Osteoblast (primary cell): ENCODE data around the gene RBKS. TPM values are rescaled to one million over a fixed set of nuclear protein-coding genes. Genes with fewer than 3 reads are reported as not detected.

Source experiments
- DNase-seq: peaks from one replicate; pipeline ENCODE4 v3.0.0; 2011; ENCODE audit warnings: low spot score, mixed read lengths; ENCODE audit not compliant: insufficient read length; ENCODE audit errors: missing footprints
- H2AFZ ChIP-seq: 2 replicates; pipeline ENCODE4 v1.6.0; 2011; ENCODE audit warnings: mild to moderate bottlenecking, low read length
- H3K27ac ChIP-seq: 2 replicates; pipeline ENCODE4 v1.5.1; 2011; ENCODE audit warnings: mild to moderate bottlenecking, low read depth, low read length, moderate library complexity
- H3K27me3 ChIP-seq: 2 replicates; pipeline ENCODE4 v1.6.0; 2012; ENCODE audit warnings: mild to moderate bottlenecking, control low read depth, inconsistent platforms, low read length, moderate library complexity; ENCODE audit not compliant: insufficient read depth
- H3K36me3 ChIP-seq: 2 replicates; pipeline ENCODE4 v1.5.1; 2011; ENCODE audit warnings: mild to moderate bottlenecking, low read length, control low read depth, moderate library complexity; ENCODE audit not compliant: insufficient read depth
- H3K4me1 ChIP-seq: 2 replicates; pipeline ENCODE4 v1.5.1; 2011; ENCODE audit warnings: mild to moderate bottlenecking, low read length, control low read depth, moderate library complexity; ENCODE audit not compliant: insufficient read depth
- H3K4me2 ChIP-seq: 2 replicates; pipeline ENCODE4 v1.6.0; 2011; ENCODE audit warnings: mild to moderate bottlenecking, low read length; ENCODE audit not compliant: insufficient read depth
- H3K4me3 ChIP-seq: fragments of 200-600 bp; sonication (generic); 3 replicates; pipeline ENCODE4 v1.5.1; 2012; ENCODE audit warnings: mild to moderate bottlenecking, low read length, inconsistent platforms; ENCODE audit not compliant: insufficient read depth
- H3K79me2 ChIP-seq: 2 replicates; pipeline ENCODE4 v1.6.0; 2012; ENCODE audit warnings: mild to moderate bottlenecking, low read length, control low read depth, inconsistent platforms; ENCODE audit not compliant: insufficient read depth
- H3K9me3 ChIP-seq: 2 replicates; pipeline ENCODE4 v1.5.1; 2011; ENCODE audit warnings: low read depth, low read length, control low read depth
- H4K20me1 ChIP-seq: 2 replicates; pipeline ENCODE4 v1.6.0; 2012; ENCODE audit warnings: mild to moderate bottlenecking, low read length, control low read depth; ENCODE audit not compliant: insufficient read depth
- CTCF ChIP-seq: IDR thresholded peaks from 2 replicates; pipeline ENCODE4 v1.5.1; 2011; ENCODE audit warnings: mild to moderate bottlenecking, low read depth, low read length, moderate library complexity; ENCODE audit errors: extremely low read depth
- total RNA-seq: library from RNA; depleted of rRNA; stranded (reverse); fragments of >200 nt; gene quantifications from 2 replicates; pipeline ENCODE4 v1.2.3, GENCODE V29; 2012

Gene RBKS
- total RNA-seq, 1 donor, result 1.1 TPM

DNA sequence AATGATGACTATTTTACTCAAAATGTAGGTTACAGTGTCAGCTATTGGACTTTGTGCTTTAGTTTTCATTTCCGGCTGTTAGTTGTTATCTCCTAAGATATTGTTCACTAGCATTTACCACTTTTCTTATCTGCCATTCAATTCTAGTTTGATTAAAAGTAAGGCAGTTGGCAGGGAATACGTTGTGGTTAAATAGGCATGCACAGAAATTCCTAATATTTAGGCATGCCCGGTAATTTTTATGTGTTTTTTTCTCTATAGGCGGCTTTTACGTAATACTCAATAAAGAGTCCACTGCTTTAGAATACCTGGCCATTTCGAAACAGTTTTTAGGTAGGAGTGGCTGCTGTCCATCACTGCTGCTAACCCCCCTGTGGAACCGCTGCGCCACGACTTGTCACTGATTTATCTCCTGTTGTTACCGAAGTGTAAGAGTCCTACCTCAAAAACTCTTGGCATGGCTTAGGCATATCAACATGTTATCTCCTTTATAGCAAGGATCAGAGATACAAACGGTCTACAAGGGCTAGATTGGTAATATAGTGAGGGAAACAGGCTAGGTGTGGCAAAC, 39.8 kb upstream of the RBKS start:
- H4K20me1 ChIP-seq, result no peaks in the 10 kb centered on the region
- no peak overlapping the region for H2AFZ ChIP-seq
- no peak for TF ChIP-seq CTCF
- H3K4me2 ChIP-seq, result no peak overlapping the region
- no peak for DNase-seq
- no peaks in the 10 kb centered on the region for H3K9me3 ChIP-seq
- H3K79me2 ChIP-seq, result no peaks in the 10 kb centered on the region
- peaks cover 5% of the 10 kb centered on the region for H3K36me3 ChIP-seq
- no peak overlapping the region for H3K4me3 ChIP-seq
- H3K27ac ChIP-seq, result no peak overlapping the region
- H3K27me3 ChIP-seq, result no peaks in the 10 kb centered on the region
- peaks cover 3% of the 10 kb centered on the region for H3K4me1 ChIP-seq

- no peaks in the 10 kb centered on the region for H3K9me3 ChIP-seq
- H3K4me3 ChIP-seq, result no peak overlapping the region
These were observed 35.7 kb upstream of the RBKS start for GRCh38 chr2:27925766-27926472.

DNA sequence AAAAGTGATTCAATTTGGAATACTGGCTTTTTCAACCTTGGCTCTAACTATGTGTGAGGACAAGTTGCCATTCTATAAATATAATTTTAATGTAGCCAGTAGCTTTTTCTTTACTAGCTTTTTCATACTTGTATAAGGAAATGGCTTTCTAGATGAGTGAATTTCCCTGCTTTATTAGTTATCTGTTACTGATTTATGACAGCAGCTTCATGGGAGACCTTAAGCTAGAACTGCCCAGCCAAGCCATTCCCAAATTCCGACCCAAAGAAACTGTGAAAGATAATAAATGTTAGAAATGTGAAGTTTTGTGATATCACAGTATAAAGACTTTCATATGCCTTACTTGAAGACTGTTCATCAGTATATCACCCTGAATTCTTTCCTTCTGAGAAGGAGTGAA, 32.7 kb upstream of the RBKS start:
- no peak overlapping the region for H3K4me2 ChIP-seq
- no peak for TF ChIP-seq CTCF
- H2AFZ ChIP-seq, result no peak overlapping the region
- H3K79me2 ChIP-seq, result peaks cover 4% of the 10 kb centered on the region
- peaks cover 12% of the 10 kb centered on the region for H3K4me1 ChIP-seq
- no peak for DNase-seq
- no peaks in the 10 kb centered on the region for H3K36me3 ChIP-seq
- no peaks in the 10 kb centered on the region for H4K20me1 ChIP-seq
- no peaks in the 10 kb centered on the region for H3K27me3 ChIP-seq
- no peaks in the 10 kb centered on the region for H3K9me3 ChIP-seq
- H3K4me3 ChIP-seq, result no peak overlapping the region
- H3K27ac ChIP-seq, result no peak overlapping the region

More at GRCh38 chr2:27925766-27926472, 35.7 kb upstream of the RBKS start:
- no peak for TF ChIP-seq CTCF
- no peak overlapping the region for H3K4me2 ChIP-seq
- peaks cover 4% of the 10 kb centered on the region for H3K79me2 ChIP-seq
- H3K27me3 ChIP-seq, result no peaks in the 10 kb centered on the region
- H4K20me1 ChIP-seq, result no peaks in the 10 kb centered on the region
- no peaks in the 10 kb centered on the region for H3K4me1 ChIP-seq
- DNase-seq, result no peak
- no peak overlapping the region for H3K27ac ChIP-seq
- peaks cover 5% of the 10 kb centered on the region for H3K36me3 ChIP-seq
- no peak overlapping the region for H2AFZ ChIP-seq

- H3K27me3 ChIP-seq, result no peaks in the 10 kb centered on the region
- H2AFZ ChIP-seq, result no peak overlapping the region
- no peaks in the 10 kb centered on the region for H3K36me3 ChIP-seq
- H4K20me1 ChIP-seq, result no peaks in the 10 kb centered on the region
- H3K4me3 ChIP-seq, result no peak overlapping the region
- no peak for DNase-seq
- TF ChIP-seq CTCF, result no peak
- H3K27ac ChIP-seq, result no peak overlapping the region
- H3K79me2 ChIP-seq, result peaks cover 4% of the 10 kb centered on the region
- H3K4me1 ChIP-seq, result peaks cover 12% of the 10 kb centered on the region
- no peak overlapping the region for H3K4me2 ChIP-seq
- H3K9me3 ChIP-seq, result no peaks in the 10 kb centered on the region
These were observed 31.8 kb upstream of the RBKS start for GRCh38 chr2:27921880-27922547.
